ENCODE measurements around the gene NR2E1. TPM values are rescaled to one million over a fixed set of nuclear protein-coding genes. Genes with fewer than 3 reads are reported as not detected.

The NR2E1 gene
- total RNA-seq, 1 experiment from 2014 or later: not detected

DNA sequence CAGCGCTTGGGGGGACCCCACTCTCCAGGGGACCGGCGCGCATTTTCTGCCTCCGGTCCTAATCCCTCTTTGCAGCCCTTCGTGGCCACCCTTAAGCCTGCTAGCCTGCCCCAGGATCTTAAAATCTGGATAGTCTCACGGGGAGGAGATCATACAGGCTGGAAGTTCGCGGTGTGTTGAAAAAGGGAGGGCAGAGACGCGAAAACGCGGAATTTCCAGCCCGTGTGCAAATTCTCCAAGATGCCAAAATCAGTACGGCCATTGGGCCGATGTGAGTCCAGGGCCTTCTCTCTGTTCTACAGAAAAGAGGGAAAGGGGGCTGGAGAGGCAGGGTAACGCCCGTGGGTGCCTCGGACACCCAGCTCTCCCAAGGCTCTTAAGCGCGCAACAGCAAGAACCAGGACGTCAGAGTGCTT lies 9.4 kb downstream of the NR2E1 start:
- DNase-seq: no peak
- no TSS peak for BruUV-seq (replicated peaks)
- TF ChIP-seq CTCF (IDR thresholded peaks at IDR 0.05; ENCODE audit: unreplicated experiment): no peak
- Mint-ChIP-seq H3K9me3 (ENCODE audit: low read depth, unreplicated experiment) (no peaks in the 10 kb centered on the region), H3K27ac (ENCODE audit: unreplicated experiment) (no peak overlapping the region), H3K4me1 (ENCODE audit: low read depth, unreplicated experiment) (no peaks in the 10 kb centered on the region), H3K36me3 (ENCODE audit: insufficient read depth, unreplicated experiment) (peaks cover 10% of the 10 kb centered on the region), H3K4me3 (ENCODE audit: low read depth, unreplicated experiment) (peak overlapping the region; percentile 84), H3K27me3 (ENCODE audit: unreplicated experiment) (peaks cover 47% of the 10 kb centered on the region)
- intact Hi-C loops (cut with micrococcal nuclease; ENCODE audit: unreplicated experiment): loop anchor here (10.0 kb wide), 1 partner anchor 320 kb away; no protein-coding TSS in a partner anchor
- CTCF ChIA-PET: no interaction called here

DNA sequence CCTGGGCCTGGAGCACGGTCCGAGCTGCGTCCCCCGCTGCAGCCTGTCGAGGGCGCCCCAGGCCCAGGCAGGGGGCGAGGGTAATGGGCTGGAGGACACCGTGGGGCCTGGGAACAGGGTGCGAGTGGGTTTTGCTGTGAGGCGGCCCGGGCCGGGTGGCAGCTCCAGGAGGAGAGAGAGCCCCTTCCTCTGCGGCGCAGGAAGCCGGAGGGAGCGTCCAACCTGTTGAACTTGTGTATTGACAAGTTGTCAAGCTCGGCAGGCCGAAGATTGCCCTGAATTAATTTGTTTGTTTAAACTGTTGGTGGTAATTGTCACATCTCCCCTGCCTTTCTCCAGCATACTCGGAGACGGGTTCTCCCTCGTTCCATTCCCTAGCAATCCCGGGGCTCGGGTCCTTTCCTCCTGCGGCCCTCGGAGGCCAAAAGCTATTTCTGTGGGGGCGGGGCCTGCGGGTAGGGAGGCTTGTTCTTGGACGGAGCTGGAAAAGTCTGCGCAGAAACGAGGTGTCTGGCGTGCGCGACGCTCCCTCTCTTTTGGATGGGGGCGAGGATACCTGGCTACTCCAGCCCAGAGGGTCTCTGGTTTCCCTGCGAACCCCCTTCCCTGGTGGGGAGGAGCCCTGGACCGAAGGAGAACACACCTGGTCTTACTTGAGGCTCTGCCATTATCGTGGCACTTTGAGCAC lies 9.9 kb downstream of the NR2E1 start:
- H3K4me3 Mint-ChIP-seq (ENCODE audit: low read depth, unreplicated experiment): peak overlapping the region; percentile 84
- no peaks in the 10 kb centered on the region for H3K4me1 Mint-ChIP-seq (ENCODE audit: low read depth, unreplicated experiment)
- no TSS peak for BruUV-seq (replicated peaks)
- no peaks in the 10 kb centered on the region for H3K9me3 Mint-ChIP-seq (ENCODE audit: low read depth, unreplicated experiment)
- CTCF ChIA-PET: interaction anchor here (0.7 kb wide), 1 partner anchor 61 kb away, joined by 4 read pairs; no protein-coding TSS in a partner anchor
- H3K27me3 Mint-ChIP-seq (ENCODE audit: unreplicated experiment): peaks cover 47% of the 10 kb centered on the region
- intact Hi-C loops (cut with micrococcal nuclease; ENCODE audit: unreplicated experiment): loop anchor here (10.0 kb wide), 1 partner anchor 319 kb away; no protein-coding TSS in a partner anchor
- H3K27ac Mint-ChIP-seq (ENCODE audit: unreplicated experiment): no peak overlapping the region
- H3K36me3 Mint-ChIP-seq (ENCODE audit: insufficient read depth, unreplicated experiment): peaks cover 10% of the 10 kb centered on the region
- peak; percentile 35 for TF ChIP-seq CTCF (IDR thresholded peaks at IDR 0.05; ENCODE audit: unreplicated experiment)
- DNase-seq: peak; percentile 39

- Mint-ChIP-seq H3K27me3 (ENCODE audit: unreplicated experiment) (peaks cover 41% of the 10 kb centered on the region), H3K27ac (ENCODE audit: unreplicated experiment) (no peak overlapping the region), H3K4me1 (ENCODE audit: low read depth, unreplicated experiment) (no peaks in the 10 kb centered on the region), H3K36me3 (ENCODE audit: insufficient read depth, unreplicated experiment) (peaks cover 10% of the 10 kb centered on the region), H3K9me3 (ENCODE audit: low read depth, unreplicated experiment) (no peaks in the 10 kb centered on the region), H3K4me3 (ENCODE audit: low read depth, unreplicated experiment) (peak overlapping the region; percentile 84)
- CTCF ChIA-PET: interaction anchor here (0.7 kb wide), 1 partner anchor 62 kb away, joined by 4 read pairs; no protein-coding TSS in a partner anchor
- BruUV-seq (replicated peaks): no TSS peak
- intact Hi-C loops (cut with micrococcal nuclease; ENCODE audit: unreplicated experiment): loop anchor here (10.0 kb wide), 1 partner anchor 318 kb away; no protein-coding TSS in a partner anchor
- no peak for TF ChIP-seq CTCF (IDR thresholded peaks at IDR 0.05; ENCODE audit: unreplicated experiment)
- DNase-seq: no peak
These were observed 10.7 kb downstream of the NR2E1 start for GRCh38 chr6:108176281-108177089.

DNA sequence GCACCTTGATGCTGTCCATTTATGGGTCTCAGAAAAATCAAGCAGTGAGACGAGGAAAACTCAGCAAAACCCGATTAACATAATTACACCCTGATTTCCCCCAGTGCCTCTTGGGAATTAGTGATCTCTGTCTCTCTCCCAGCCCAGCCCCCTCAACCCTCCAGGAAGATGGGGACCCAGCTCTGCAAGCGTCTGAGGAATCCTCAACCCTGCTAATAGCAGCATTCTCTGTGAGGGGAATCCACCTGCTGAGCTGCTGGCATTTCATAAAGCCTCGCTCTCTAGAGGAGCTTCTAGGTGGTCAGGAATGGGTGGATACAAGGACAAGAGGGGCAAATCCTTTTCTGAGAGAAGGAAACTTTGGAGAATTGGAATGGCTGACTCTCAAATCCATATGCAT lies 13.9 kb downstream of the NR2E1 start:
- Mint-ChIP-seq H3K36me3 (ENCODE audit: insufficient read depth, unreplicated experiment) (peaks cover 10% of the 10 kb centered on the region), H3K9me3 (ENCODE audit: low read depth, unreplicated experiment) (no peaks in the 10 kb centered on the region), H3K27me3 (ENCODE audit: unreplicated experiment) (peaks cover 28% of the 10 kb centered on the region), H3K27ac (ENCODE audit: unreplicated experiment) (no peak overlapping the region), H3K4me1 (ENCODE audit: low read depth, unreplicated experiment) (no peaks in the 10 kb centered on the region), H3K4me3 (ENCODE audit: low read depth, unreplicated experiment) (no peak overlapping the region)
- BruUV-seq (replicated peaks): no TSS peak
- no peak for DNase-seq
- no peak for TF ChIP-seq CTCF (IDR thresholded peaks at IDR 0.05; ENCODE audit: unreplicated experiment)
- CTCF ChIA-PET: no interaction called here
- intact Hi-C loops (cut with micrococcal nuclease; ENCODE audit: unreplicated experiment): loop anchor here (10.0 kb wide), 1 partner anchor 315 kb away; no protein-coding TSS in a partner anchor

Measured in Calu3 (cell line).